Mammary epithelial cell (primary cell): ENCODE data around the gene LRRTM3.

Source experiments
- CTCF ChIP-seq, 2 donors: IDR thresholded peaks in 1 of 2; conservative IDR thresholded peaks in 1 of 2; 2 replicates each; pipeline ENCODE4 v1.5.1; 2011 to 2012; ENCODE audit warnings: inconsistent platforms in 2 of 2, low read length in 2 of 2, mild to moderate bottlenecking in 2 of 2, control low read depth in 1 of 2, low read depth in 1 of 2; ENCODE audit not compliant: insufficient read depth in 1 of 2; ENCODE audit errors: extremely low read depth in 1 of 2
- EZH2 ChIP-seq: IDR thresholded peaks from 2 replicates; pipeline ENCODE4 v1.6.1; 2012; ENCODE audit warnings: low read length, inconsistent platforms, borderline replicate concordance

DNA sequence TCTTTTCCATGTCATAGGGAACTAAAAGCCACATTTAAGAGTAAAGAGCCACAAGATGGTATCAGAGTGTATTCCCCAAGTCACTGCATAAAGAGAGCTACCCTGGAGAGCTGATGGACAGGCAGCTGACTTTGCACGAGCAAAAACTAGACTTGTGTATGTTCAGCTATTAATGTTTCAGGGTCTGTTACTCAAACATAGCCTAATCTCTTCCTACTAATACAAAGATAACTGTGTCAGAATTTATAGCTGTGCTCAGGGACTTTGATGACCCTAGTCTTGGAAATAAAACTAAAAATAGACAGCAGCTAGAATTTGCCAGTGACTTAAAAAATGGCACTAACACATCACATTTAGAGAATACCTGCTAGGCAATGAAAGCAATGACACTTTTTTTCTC, 45.5 kb upstream of the LRRTM3 start:
- no peak for TF ChIP-seq EZH2
- TF ChIP-seq CTCF (conservative IDR thresholded peaks at IDR 0.05 in 1 of 2, IDR thresholded peaks at IDR 0.05 in 1 of 2; ENCODE audit: extremely low read depth in 1 of 2, insufficient read depth in 1 of 2, low read depth in 1 of 2, low read length in 2 of 2) = no peak
